ENCODE measurements around the gene GHR.

GHR gene

GRCh38 chr5:42552597-42552996 is 129.4 kb downstream of the GHR start:
- Histone ChIP-seq H3K9ac (ENCODE audit: low read length) (no peak overlapping the region), H3K27ac (ENCODE audit: low read depth, low read length) (no peak overlapping the region), H3K9me3 (ENCODE audit: low read length) (no peaks in the 10 kb centered on the region), H3K36me3 (ENCODE audit: insufficient read depth, low read length) (no peaks in the 10 kb centered on the region), H3K4me1 (ENCODE audit: insufficient read depth, low read length) (peaks cover 14% of the 10 kb centered on the region), H3K27me3 (ENCODE audit: control insufficient read depth in 1 of 2, insufficient read depth in 2 of 2, low read length in 2 of 2) (no peaks in the 10 kb centered on the region), H3K4me3 (ENCODE audit: low read depth in 1 of 2, low read length in 2 of 2) (no peak overlapping the region)

DNA sequence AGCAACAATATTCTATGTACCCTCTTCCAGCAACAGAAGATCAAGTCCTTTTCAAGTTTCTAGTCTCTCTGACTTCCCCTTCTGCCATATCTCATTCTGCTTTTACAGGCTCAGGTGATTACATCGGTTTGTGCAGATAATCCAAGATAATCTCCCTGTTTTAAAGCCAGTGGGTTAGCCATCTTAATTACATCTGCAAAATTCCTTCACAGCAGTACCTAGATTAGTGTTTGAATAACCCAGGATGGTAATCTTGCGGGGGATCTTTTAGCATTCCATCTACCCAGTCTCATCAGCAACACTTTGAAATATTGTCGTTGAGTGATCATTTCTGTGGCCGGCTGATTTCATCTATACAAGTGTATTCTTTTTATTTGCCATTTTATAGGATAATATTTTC is 130.2 kb downstream of the GHR start:
- no peaks in the 10 kb centered on the region for H3K36me3 ChIP-seq (ENCODE audit: insufficient read depth, low read length)
- peaks cover 7% of the 10 kb centered on the region for H3K4me1 ChIP-seq (ENCODE audit: insufficient read depth, low read length)
- H3K9me3 ChIP-seq (ENCODE audit: low read length) = no peaks in the 10 kb centered on the region
- no peak overlapping the region for H3K27ac ChIP-seq (ENCODE audit: low read depth, low read length)
- no peak overlapping the region for H3K4me3 ChIP-seq (ENCODE audit: low read depth in 1 of 2, low read length in 2 of 2)
- no peaks in the 10 kb centered on the region for H3K27me3 ChIP-seq (ENCODE audit: control insufficient read depth in 1 of 2, insufficient read depth in 2 of 2, low read length in 2 of 2)
- H3K9ac ChIP-seq (ENCODE audit: low read length) = no peak overlapping the region

GRCh38 chr5:42555010-42555409 is 131.8 kb downstream of the GHR start:
- Histone ChIP-seq H3K4me3 (ENCODE audit: low read depth in 1 of 2, low read length in 2 of 2) (no peak overlapping the region), H3K27ac (ENCODE audit: low read depth, low read length) (no peak overlapping the region), H3K4me1 (ENCODE audit: insufficient read depth, low read length) (no peaks in the 10 kb centered on the region), H3K9me3 (ENCODE audit: low read length) (no peaks in the 10 kb centered on the region), H3K27me3 (ENCODE audit: control insufficient read depth in 1 of 2, insufficient read depth in 2 of 2, low read length in 2 of 2) (no peaks in the 10 kb centered on the region), H3K36me3 (ENCODE audit: insufficient read depth, low read length) (no peaks in the 10 kb centered on the region), H3K9ac (ENCODE audit: low read length) (no peak overlapping the region)

- Histone ChIP-seq H3K9me3 (ENCODE audit: low read length) (no peaks in the 10 kb centered on the region), H3K27ac (ENCODE audit: low read depth, low read length) (no peak overlapping the region), H3K27me3 (ENCODE audit: control insufficient read depth in 1 of 2, insufficient read depth in 2 of 2, low read length in 2 of 2) (no peaks in the 10 kb centered on the region), H3K4me1 (ENCODE audit: insufficient read depth, low read length) (no peaks in the 10 kb centered on the region), H3K4me3 (ENCODE audit: low read depth in 1 of 2, low read length in 2 of 2) (no peak overlapping the region), H3K9ac (ENCODE audit: low read length) (no peak overlapping the region), H3K36me3 (ENCODE audit: insufficient read depth, low read length) (no peaks in the 10 kb centered on the region)
These were observed 132.6 kb downstream of the GHR start for GRCh38 chr5:42555797-42556196.

GRCh38 chr5:42557689-42558088 is 134.4 kb downstream of the GHR start:
- no peaks in the 10 kb centered on the region for H3K36me3 ChIP-seq (ENCODE audit: insufficient read depth, low read length)
- no peaks in the 10 kb centered on the region for H3K27me3 ChIP-seq (ENCODE audit: control insufficient read depth in 1 of 2, insufficient read depth in 2 of 2, low read length in 2 of 2)
- no peaks in the 10 kb centered on the region for H3K9me3 ChIP-seq (ENCODE audit: low read length)
- peaks cover 10% of the 10 kb centered on the region for H3K4me1 ChIP-seq (ENCODE audit: insufficient read depth, low read length)
- no peak overlapping the region for H3K27ac ChIP-seq (ENCODE audit: low read depth, low read length)
- H3K9ac ChIP-seq (ENCODE audit: low read length) = no peak overlapping the region
- H3K4me3 ChIP-seq (ENCODE audit: low read depth in 1 of 2, low read length in 2 of 2) = no peak overlapping the region

GRCh38 chr5:42561656-42562055 is 138.4 kb downstream of the GHR start:
- no peak overlapping the region for H3K9ac ChIP-seq (ENCODE audit: low read length)
- H3K27me3 ChIP-seq (ENCODE audit: control insufficient read depth in 1 of 2, insufficient read depth in 2 of 2, low read length in 2 of 2) = no peaks in the 10 kb centered on the region
- H3K4me1 ChIP-seq (ENCODE audit: insufficient read depth, low read length) = peaks cover 29% of the 10 kb centered on the region
- no peaks in the 10 kb centered on the region for H3K36me3 ChIP-seq (ENCODE audit: insufficient read depth, low read length)
- no peaks in the 10 kb centered on the region for H3K9me3 ChIP-seq (ENCODE audit: low read length)
- H3K27ac ChIP-seq (ENCODE audit: low read depth, low read length) = no peak overlapping the region
- no peak overlapping the region for H3K4me3 ChIP-seq (ENCODE audit: low read depth in 1 of 2, low read length in 2 of 2)

- no peak overlapping the region for H3K9ac ChIP-seq (ENCODE audit: low read length)
- no peak overlapping the region for H3K4me3 ChIP-seq (ENCODE audit: low read depth in 1 of 2, low read length in 2 of 2)
- peaks cover 38% of the 10 kb centered on the region for H3K4me1 ChIP-seq (ENCODE audit: insufficient read depth, low read length)
- no peaks in the 10 kb centered on the region for H3K9me3 ChIP-seq (ENCODE audit: low read length)
- H3K36me3 ChIP-seq (ENCODE audit: insufficient read depth, low read length) = no peaks in the 10 kb centered on the region
- H3K27me3 ChIP-seq (ENCODE audit: control insufficient read depth in 1 of 2, insufficient read depth in 2 of 2, low read length in 2 of 2) = no peaks in the 10 kb centered on the region
- H3K27ac ChIP-seq (ENCODE audit: low read depth, low read length) = no peak overlapping the region
These were observed 141.6 kb downstream of the GHR start for GRCh38 chr5:42564689-42565356.

- Histone ChIP-seq H3K4me3 (ENCODE audit: low read depth in 1 of 2, low read length in 2 of 2) (no peak overlapping the region), H3K27ac (ENCODE audit: low read depth, low read length) (no peak overlapping the region)
These were observed 143.5 kb downstream of the GHR start for GRCh38 chr5:42566652-42567295.

GRCh38 chr5:42569325-42569724 is 146.1 kb downstream of the GHR start:
- Histone ChIP-seq H3K4me3 (ENCODE audit: low read depth in 1 of 2, low read length in 2 of 2) (no peak overlapping the region), H3K36me3 (ENCODE audit: insufficient read depth, low read length) (no peaks in the 10 kb centered on the region), H3K27me3 (ENCODE audit: control insufficient read depth in 1 of 2, insufficient read depth in 2 of 2, low read length in 2 of 2) (no peaks in the 10 kb centered on the region), H3K9me3 (ENCODE audit: low read length) (no peaks in the 10 kb centered on the region), H3K4me1 (ENCODE audit: insufficient read depth, low read length) (peaks cover 28% of the 10 kb centered on the region), H3K27ac (ENCODE audit: low read depth, low read length) (no peak overlapping the region), H3K9ac (ENCODE audit: low read length) (no peak overlapping the region)

More at GRCh38 chr5:42566652-42567295, 143.5 kb downstream of the GHR start:
- no peaks in the 10 kb centered on the region for H3K9me3 ChIP-seq (ENCODE audit: low read length)
- H3K36me3 ChIP-seq (ENCODE audit: insufficient read depth, low read length) = no peaks in the 10 kb centered on the region
- peaks cover 32% of the 10 kb centered on the region for H3K4me1 ChIP-seq (ENCODE audit: insufficient read depth, low read length)
- H3K9ac ChIP-seq (ENCODE audit: low read length) = no peak overlapping the region
- no peaks in the 10 kb centered on the region for H3K27me3 ChIP-seq (ENCODE audit: control insufficient read depth in 1 of 2, insufficient read depth in 2 of 2, low read length in 2 of 2)

DNA sequence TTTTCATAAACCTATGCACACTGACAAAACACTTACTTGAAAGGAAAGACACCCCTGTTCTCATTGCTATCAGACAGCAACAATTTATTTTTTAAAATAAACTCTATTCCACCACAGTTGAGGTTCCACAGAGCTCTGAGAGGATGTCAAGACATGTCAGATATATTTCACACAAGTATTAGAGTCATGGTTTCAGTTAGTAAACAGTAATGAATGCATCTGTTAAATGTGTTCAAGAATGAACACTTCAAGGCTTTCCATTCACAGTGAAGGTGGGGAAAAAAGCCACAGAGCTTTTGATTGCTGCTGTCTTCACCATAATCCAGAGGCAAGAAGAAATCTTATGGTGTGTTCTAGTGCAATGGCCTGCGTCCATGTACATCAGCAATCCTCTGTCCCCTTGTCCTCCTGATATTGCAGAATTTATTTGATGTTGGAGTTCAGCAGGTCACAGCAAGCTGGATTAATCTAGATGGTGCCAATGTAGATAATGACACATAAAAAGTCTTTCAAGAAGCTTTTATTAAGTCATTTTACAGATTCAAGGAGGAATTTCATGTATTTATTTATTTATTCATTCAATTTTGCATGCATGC is 146.8 kb downstream of the GHR start:
- Histone ChIP-seq H3K27me3 (ENCODE audit: control insufficient read depth in 1 of 2, insufficient read depth in 2 of 2, low read length in 2 of 2) (no peaks in the 10 kb centered on the region), H3K9me3 (ENCODE audit: low read length) (no peaks in the 10 kb centered on the region), H3K4me1 (ENCODE audit: insufficient read depth, low read length) (peaks cover 26% of the 10 kb centered on the region), H3K36me3 (ENCODE audit: insufficient read depth, low read length) (no peaks in the 10 kb centered on the region), H3K4me3 (ENCODE audit: low read depth in 1 of 2, low read length in 2 of 2) (no peak overlapping the region), H3K27ac (ENCODE audit: low read depth, low read length) (no peak overlapping the region), H3K9ac (ENCODE audit: low read length) (no peak overlapping the region)

DNA sequence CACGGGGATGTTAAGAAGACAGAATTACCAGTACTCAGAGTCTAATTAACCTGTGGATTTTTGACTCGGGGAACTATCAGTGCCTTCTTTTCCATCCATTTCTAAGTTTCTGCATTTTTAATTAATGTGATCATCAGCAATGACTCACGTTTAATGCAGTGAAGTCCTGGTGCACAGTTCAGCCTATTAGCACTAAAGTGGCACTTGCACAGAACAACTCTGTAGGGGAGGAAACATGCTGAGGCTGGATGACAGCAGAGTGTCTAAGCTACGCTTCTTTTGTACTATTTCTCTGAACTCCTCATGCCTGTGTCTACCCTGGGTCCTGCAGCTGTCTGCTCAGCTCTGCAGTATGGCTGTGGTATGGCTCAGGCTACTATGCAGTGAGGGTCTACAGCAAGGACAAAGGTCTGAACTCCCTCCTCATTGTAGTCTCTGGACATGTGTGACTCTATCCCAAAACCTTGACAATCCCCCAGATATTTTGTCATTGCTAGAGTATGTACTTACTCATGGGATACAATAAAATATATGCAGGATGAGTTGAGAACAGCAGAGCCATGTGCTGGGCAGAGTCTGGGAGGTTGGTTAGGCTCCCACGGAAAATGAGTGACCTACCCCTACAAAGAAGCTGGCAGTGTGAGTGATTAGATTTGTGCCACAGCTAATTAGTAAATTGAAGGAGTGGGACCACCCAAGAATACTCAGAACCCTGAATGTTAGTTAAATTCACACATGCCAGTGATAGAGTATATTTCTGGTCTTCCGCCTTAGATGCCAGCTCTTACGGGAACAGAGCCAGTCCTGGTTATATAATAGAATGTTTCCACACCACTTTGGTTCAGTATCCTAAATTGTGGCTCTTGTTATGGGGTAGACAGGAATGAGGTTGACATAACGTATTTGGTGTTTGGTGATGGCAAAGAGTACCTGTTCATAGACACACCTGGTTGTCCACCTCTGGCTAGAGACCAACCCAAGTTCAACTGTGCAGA is 148.0 kb downstream of the GHR start:
- H3K4me3 ChIP-seq (ENCODE audit: low read depth in 1 of 2, low read length in 2 of 2) = no peak overlapping the region
- peaks cover 14% of the 10 kb centered on the region for H3K4me1 ChIP-seq (ENCODE audit: insufficient read depth, low read length)
- H3K27me3 ChIP-seq (ENCODE audit: control insufficient read depth in 1 of 2, insufficient read depth in 2 of 2, low read length in 2 of 2) = no peaks in the 10 kb centered on the region
- no peak overlapping the region for H3K27ac ChIP-seq (ENCODE audit: low read depth, low read length)
- H3K36me3 ChIP-seq (ENCODE audit: insufficient read depth, low read length) = no peaks in the 10 kb centered on the region
- no peak overlapping the region for H3K9ac ChIP-seq (ENCODE audit: low read length)
- H3K9me3 ChIP-seq (ENCODE audit: low read length) = no peaks in the 10 kb centered on the region
